SU-DHL-6 (cell line): ENCODE measurements around the gene MEA1.

Experiments used
- EZH2phosphoT487 ChIP-seq: fragments of 200-600 bp; sonication (generic), shearing (Covaris generic); conservative IDR thresholded peaks from 2 replicates; pipeline ENCODE4 v1.6.1; 2018; ENCODE audit warnings: mild to moderate bottlenecking, antibody characterized with exemption, low read length, moderate library complexity, mixed read lengths
- TF ChIP-seq, protein P1 (sequence below): fragments of 200-600 bp; sonication (generic); IDR thresholded peaks from one replicate; pipeline ENCODE4 v1.5.1; 2017; ENCODE audit warnings: antibody characterized with exemption, mild to moderate bottlenecking, low read length, moderate library complexity; ENCODE audit not compliant: insufficient read depth, poor library complexity, severe bottlenecking

DNA sequence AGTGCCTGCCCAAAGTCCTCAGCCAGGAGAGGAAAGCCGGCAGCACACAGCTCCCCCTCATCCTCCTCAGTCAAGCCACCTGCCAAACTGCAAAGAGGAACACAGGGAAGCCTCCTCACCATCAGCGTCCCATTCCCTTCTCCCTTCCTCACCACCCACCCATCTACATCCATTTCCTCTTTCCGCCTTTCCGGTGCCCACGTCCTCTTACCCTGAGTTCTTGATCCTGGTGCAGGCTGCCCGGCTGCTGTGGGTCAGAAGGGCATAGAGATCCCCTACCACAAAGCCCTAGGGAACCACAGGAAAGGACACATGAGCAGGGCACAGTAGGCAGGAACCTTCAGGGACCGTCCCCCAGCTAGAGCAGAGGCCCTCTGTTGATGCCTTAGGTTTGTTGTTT, 47.2 kb downstream of the MEA1 start:
- TF ChIP-seq, protein P1, sequence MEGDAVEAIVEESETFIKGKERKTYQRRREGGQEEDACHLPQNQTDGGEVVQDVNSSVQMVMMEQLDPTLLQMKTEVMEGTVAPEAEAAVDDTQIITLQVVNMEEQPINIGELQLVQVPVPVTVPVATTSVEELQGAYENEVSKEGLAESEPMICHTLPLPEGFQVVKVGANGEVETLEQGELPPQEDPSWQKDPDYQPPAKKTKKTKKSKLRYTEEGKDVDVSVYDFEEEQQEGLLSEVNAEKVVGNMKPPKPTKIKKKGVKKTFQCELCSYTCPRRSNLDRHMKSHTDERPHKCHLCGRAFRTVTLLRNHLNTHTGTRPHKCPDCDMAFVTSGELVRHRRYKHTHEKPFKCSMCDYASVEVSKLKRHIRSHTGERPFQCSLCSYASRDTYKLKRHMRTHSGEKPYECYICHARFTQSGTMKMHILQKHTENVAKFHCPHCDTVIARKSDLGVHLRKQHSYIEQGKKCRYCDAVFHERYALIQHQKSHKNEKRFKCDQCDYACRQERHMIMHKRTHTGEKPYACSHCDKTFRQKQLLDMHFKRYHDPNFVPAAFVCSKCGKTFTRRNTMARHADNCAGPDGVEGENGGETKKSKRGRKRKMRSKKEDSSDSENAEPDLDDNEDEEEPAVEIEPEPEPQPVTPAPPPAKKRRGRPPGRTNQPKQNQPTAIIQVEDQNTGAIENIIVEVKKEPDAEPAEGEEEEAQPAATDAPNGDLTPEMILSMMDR = no peak
- TF ChIP-seq EZH2phosphoT487 = no peak
